HepG2 (cell line): ENCODE results near the gene ZFAND2B. TPM values are rescaled to one million over a fixed set of nuclear protein-coding genes. Genes with fewer than 3 reads are reported as not detected.

Source experiments
- ATAD3A ChIP-seq: sonication (generic); formaldehyde crosslinking; IDR thresholded peaks from 2 replicates; pipeline ENCODE4 v1.4.0; 2020; ENCODE audit warnings: missing genetic modification reagents
- BCL6 ChIP-seq: IDR thresholded peaks from 2 replicates; pipeline ENCODE4 v1.6.1; 2016; ENCODE audit warnings: missing genetic modification reagents, missing compliant biosample characterization
- CENPX ChIP-seq: sonication (generic); formaldehyde crosslinking; IDR thresholded peaks from 2 replicates; pipeline ENCODE4 v1.9.0; 2021; ENCODE audit warnings: mild to moderate bottlenecking, missing genetic modification reagents, moderate library complexity
- FIP1L1 ChIP-seq: fragments of 200-400 bp; formaldehyde crosslinking; IDR thresholded peaks from 2 replicates; pipeline ENCODE4 v1.6.1; 2018; ENCODE audit warnings: low read depth, mild to moderate bottlenecking, low read length, moderate library complexity, borderline replicate concordance; ENCODE audit not compliant: insufficient read depth
- GABPA ChIP-seq, 2 experiments: IDR thresholded peaks; 2 replicates each; pipeline ENCODE4 v1.6.1; 2011 to 2016; ENCODE audit warnings: low read depth in 2 of 2, low read length in 1 of 2, missing biosample characterization in 1 of 2, missing genetic modification characterization in 1 of 2
- HDAC2 ChIP-seq: sonication (generic); formaldehyde crosslinking; IDR thresholded peaks from 2 replicates; pipeline ENCODE4 v1.4.0; 2020; ENCODE audit warnings: missing genetic modification reagents
- HNRNPLL ChIP-seq: fragments of 200-400 bp; formaldehyde crosslinking; IDR thresholded peaks from 2 replicates; pipeline ENCODE4 v1.6.1; 2017; ENCODE audit warnings: mild to moderate bottlenecking, low read depth, low read length; ENCODE audit not compliant: poor library complexity, severe bottlenecking
- KDM4B ChIP-seq: sonication (generic); formaldehyde crosslinking; IDR thresholded peaks from 2 replicates; pipeline ENCODE4 v1.4.0; 2020; ENCODE audit warnings: missing genetic modification reagents
- KLF12 ChIP-seq: sonication (generic); formaldehyde crosslinking; IDR thresholded peaks from 2 replicates; pipeline ENCODE4 v1.4.0; 2020; ENCODE audit warnings: missing genetic modification reagents, borderline replicate concordance
- KLF15 ChIP-seq: sonication (generic); formaldehyde crosslinking; IDR thresholded peaks from 2 replicates; pipeline ENCODE4 v1.8.1; 2023; ENCODE audit warnings: borderline replicate concordance, mild to moderate bottlenecking, inconsistent platforms, missing genetic modification reagents, mixed read lengths
- MEIS2 ChIP-seq: sonication (generic); formaldehyde crosslinking; IDR thresholded peaks from 2 replicates; pipeline ENCODE4 v1.9.0; 2021; ENCODE audit warnings: mild to moderate bottlenecking, missing genetic modification reagents
- NFRKB ChIP-seq: fragments of 450-650 bp; IDR thresholded peaks from 2 replicates; pipeline ENCODE4 v1.6.1; 2017
- POLR2AphosphoS5 ChIP-seq: IDR thresholded peaks from 2 replicates; pipeline ENCODE4 v1.6.1; 2012; ENCODE audit warnings: low read depth, low read length
- TP53 ChIP-seq: sonication (generic); formaldehyde crosslinking; conservative IDR thresholded peaks from 2 replicates; pipeline ENCODE4 v1.4.0; 2020; ENCODE audit warnings: missing genetic modification reagents
- ZFX ChIP-seq: sonication (generic); formaldehyde crosslinking; IDR thresholded peaks from 2 replicates; pipeline ENCODE4 v1.4.0; 2020; ENCODE audit warnings: mild to moderate bottlenecking, low read depth, missing genetic modification reagents, moderate library complexity
- ZNF552 ChIP-seq: sonication (generic); formaldehyde crosslinking; IDR thresholded peaks from 2 replicates; pipeline ENCODE4 v1.9.0; 2022; ENCODE audit warnings: missing genetic modification reagents, mild to moderate bottlenecking, borderline replicate concordance
- ZNF747 ChIP-seq: sonication (generic); formaldehyde crosslinking; IDR thresholded peaks from 2 replicates; pipeline ENCODE4 v1.8.1; 2023; ENCODE audit warnings: missing genetic modification reagents, mild to moderate bottlenecking, borderline replicate concordance
- ZNF816 ChIP-seq: sonication (generic); formaldehyde crosslinking; IDR thresholded peaks from 2 replicates; pipeline ENCODE4 v1.8.0; 2022; ENCODE audit warnings: missing genetic modification reagents, mild to moderate bottlenecking, borderline replicate concordance
- ZNF839 ChIP-seq: sonication (generic); formaldehyde crosslinking; IDR thresholded peaks from 2 replicates; pipeline ENCODE4 v1.4.0; 2020; ENCODE audit warnings: missing genetic modification reagents, mild to moderate bottlenecking, borderline replicate concordance
- polyA plus RNA-seq, 8 experiments: library from polyadenylated mRNA; depleted of rRNA in 3 of 8; stranded (reverse) in 7 of 8; unstranded in 1 of 8; fragments of >200 nt; fragmentation: Illumina TruSeq in 4 of 8; extraction: Trizol in 4 of 8; gene quantifications; 2 replicates each; pipeline versions ENCODE4 v1.2.1 to v1.2.3, GENCODE V29; 2011 to 2016; ENCODE audit warnings: low read depth in 4 of 8, missing spikeins in 1 of 8, mixed read lengths in 1 of 8; ENCODE audit not compliant: insufficient read depth in 1 of 8
- total RNA-seq, 5 experiments: library from RNA; depleted of rRNA; stranded (reverse); fragments of >200 nt; fragmentation: Illumina TruSeq; extraction: Trizol; gene quantifications; 2 replicates each; pipeline ENCODE4 v1.2.3, GENCODE V29; 2016; ENCODE audit warnings: low read depth in 1 of 5
- TF ChIP-seq, protein P1 (sequence below): sonication (generic); formaldehyde crosslinking; IDR thresholded peaks from 2 replicates; pipeline ENCODE4 v1.8.0; 2022; ENCODE audit warnings: missing genetic modification reagents, mild to moderate bottlenecking, moderate library complexity, borderline replicate concordance
- TF ChIP-seq, protein P2 (sequence below): sonication (generic); formaldehyde crosslinking; conservative IDR thresholded peaks from 2 replicates; pipeline ENCODE4 v1.4.0; 2020; ENCODE audit warnings: missing genetic modification reagents
- TF ChIP-seq, protein P3 (sequence below): sonication (generic); formaldehyde crosslinking; IDR thresholded peaks from 2 replicates; pipeline ENCODE4 v1.5.0; 2020; ENCODE audit warnings: mild to moderate bottlenecking, low read depth, missing genetic modification reagents, borderline replicate concordance
- TF ChIP-seq, protein P4 (sequence below): sonication (generic); formaldehyde crosslinking; IDR thresholded peaks from 2 replicates; pipeline ENCODE4 v1.9.0; 2021; ENCODE audit warnings: missing genetic modification reagents, mild to moderate bottlenecking, borderline replicate concordance

The ZFAND2B gene
- total and polyA plus RNA-seq, 2 of the 13 experiments (the other 11 are each of a cell fraction or from before 2014, with no cell fraction given): 53.3 to 115 TPM

DNA sequence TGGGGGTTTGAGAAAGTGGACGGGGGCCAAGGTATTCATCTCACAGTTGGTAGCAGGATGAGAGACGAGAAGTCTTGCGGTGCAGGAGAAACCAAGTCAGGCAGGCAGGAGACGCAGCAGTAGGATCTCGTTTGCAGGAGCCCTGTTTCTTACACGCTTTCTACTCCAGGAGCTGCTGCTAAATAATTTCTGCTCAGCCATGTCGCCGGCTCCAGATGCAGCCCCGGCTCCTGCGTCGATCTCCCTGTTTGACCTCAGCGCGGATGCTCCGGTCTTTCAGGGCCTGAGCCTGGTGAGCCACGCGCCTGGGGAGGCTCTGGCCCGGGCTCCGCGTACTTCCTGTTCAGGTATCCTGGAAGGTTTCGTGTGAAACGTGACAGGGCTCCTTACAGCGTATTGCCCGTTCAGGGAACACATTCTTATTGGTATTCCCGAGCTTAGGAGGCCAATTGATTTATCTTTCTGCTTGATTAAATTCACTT lies 23.5 kb downstream of the ZFAND2B start (continued):
- TF ChIP-seq HDAC2 (CRISPR knock-in tag): no peak
- TF ChIP-seq TP53 (CRISPR knock-in tag): no peak
- no peak for TF ChIP-seq POLR2AphosphoS5
- TF ChIP-seq GABPA (IDR thresholded peaks at IDR 0.05; ENCODE audit: low read depth, low read length): no peak
- peak; percentile 65 for TF ChIP-seq GABPA (CRISPR knock-in tag; IDR thresholded peaks at IDR 0.05; ENCODE audit: low read depth)
- TF ChIP-seq, protein P1, sequence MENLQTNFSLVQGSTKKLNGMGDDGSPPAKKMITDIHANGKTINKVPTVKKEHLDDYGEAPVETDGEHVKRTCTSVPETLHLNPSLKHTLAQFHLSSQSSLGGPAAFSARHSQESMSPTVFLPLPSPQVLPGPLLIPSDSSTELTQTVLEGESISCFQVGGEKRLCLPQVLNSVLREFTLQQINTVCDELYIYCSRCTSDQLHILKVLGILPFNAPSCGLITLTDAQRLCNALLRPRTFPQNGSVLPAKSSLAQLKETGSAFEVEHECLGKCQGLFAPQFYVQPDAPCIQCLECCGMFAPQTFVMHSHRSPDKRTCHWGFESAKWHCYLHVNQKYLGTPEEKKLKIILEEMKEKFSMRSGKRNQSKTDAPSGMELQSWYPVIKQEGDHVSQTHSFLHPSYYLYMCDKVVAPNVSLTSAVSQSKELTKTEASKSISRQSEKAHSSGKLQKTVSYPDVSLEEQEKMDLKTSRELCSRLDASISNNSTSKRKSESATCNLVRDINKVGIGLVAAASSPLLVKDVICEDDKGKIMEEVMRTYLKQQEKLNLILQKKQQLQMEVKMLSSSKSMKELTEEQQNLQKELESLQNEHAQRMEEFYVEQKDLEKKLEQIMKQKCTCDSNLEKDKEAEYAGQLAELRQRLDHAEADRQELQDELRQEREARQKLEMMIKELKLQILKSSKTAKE (CRISPR knock-in tag): no peak
- TF ChIP-seq ZNF747: no peak; the same call in 1 of the 2 replicates
- TF ChIP-seq FIP1L1: no peak
- TF ChIP-seq, protein P2, sequence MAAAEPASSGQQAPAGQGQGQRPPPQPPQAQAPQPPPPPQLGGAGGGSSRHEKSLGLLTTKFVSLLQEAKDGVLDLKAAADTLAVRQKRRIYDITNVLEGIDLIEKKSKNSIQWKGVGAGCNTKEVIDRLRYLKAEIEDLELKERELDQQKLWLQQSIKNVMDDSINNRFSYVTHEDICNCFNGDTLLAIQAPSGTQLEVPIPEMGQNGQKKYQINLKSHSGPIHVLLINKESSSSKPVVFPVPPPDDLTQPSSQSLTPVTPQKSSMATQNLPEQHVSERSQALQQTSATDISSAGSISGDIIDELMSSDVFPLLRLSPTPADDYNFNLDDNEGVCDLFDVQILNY (CRISPR knock-in tag): 0 out of 2 replicates have a peak, but pooled peaks have one; percentile 37
- TF ChIP-seq, protein P3, sequence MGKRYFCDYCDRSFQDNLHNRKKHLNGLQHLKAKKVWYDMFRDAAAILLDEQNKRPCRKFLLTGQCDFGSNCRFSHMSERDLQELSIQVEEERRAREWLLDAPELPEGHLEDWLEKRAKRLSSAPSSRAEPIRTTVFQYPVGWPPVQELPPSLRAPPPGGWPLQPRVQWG: no peak
- TF ChIP-seq ATAD3A (CRISPR knock-in tag): no peak
- TF ChIP-seq KDM4B (CRISPR knock-in tag): no peak
- TF ChIP-seq HNRNPLL: no peak
- TF ChIP-seq ZNF552 (CRISPR knock-in tag): no peak
- no peak for TF ChIP-seq KLF15 (CRISPR knock-in tag)
- TF ChIP-seq, protein P4, sequence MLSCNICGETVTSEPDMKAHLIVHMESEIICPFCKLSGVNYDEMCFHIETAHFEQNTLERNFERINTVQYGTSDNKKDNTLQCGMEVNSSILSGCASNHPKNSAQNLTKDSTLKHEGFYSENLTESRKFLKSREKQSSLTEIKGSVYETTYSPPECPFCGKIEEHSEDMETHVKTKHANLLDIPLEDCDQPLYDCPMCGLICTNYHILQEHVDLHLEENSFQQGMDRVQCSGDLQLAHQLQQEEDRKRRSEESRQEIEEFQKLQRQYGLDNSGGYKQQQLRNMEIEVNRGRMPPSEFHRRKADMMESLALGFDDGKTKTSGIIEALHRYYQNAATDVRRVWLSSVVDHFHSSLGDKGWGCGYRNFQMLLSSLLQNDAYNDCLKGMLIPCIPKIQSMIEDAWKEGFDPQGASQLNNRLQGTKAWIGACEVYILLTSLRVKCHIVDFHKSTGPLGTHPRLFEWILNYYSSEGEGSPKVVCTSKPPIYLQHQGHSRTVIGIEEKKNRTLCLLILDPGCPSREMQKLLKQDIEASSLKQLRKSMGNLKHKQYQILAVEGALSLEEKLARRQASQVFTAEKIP (CRISPR knock-in tag): no peak
- no peak for TF ChIP-seq KLF12 (CRISPR knock-in tag)
- no peak; the same call in 1 of the 2 replicates for TF ChIP-seq ZFX (CRISPR knock-in tag)
- no peak for TF ChIP-seq CENPX
- 0 out of 2 replicates have a peak, but pooled peaks have one; percentile 2 for TF ChIP-seq ZNF816 (CRISPR knock-in tag)
- no peak for TF ChIP-seq NFRKB
- TF ChIP-seq ZNF839 (CRISPR knock-in tag): peak; percentile 89; the same call in 1 of the 2 replicates
- no peak for TF ChIP-seq MEIS2
- 0 out of 2 replicates have a peak, but pooled peaks have one; percentile 12 for TF ChIP-seq BCL6 (CRISPR knock-in tag)
